ENCODE measurements around the gene LCE2D.
A peak's percentile ranks its signal among the peaks of the same experiment; 100 is the strongest.
"Not testable (repeated sequence)": the region's sequence is repeated elsewhere in the genome, so short reads cannot be mapped to it uniquely, and the experiment has no call there.

Gene LCE2D

GRCh38 chr1:152663098-152663497 is at the start of gene LCE2D:
LCE2D (plus strand) TSS chr1:152663380; CDS start chr1:152664106, 726 bp downstream.
- no peak for DNase-seq (ENCODE audit: low spot score)

DNA sequence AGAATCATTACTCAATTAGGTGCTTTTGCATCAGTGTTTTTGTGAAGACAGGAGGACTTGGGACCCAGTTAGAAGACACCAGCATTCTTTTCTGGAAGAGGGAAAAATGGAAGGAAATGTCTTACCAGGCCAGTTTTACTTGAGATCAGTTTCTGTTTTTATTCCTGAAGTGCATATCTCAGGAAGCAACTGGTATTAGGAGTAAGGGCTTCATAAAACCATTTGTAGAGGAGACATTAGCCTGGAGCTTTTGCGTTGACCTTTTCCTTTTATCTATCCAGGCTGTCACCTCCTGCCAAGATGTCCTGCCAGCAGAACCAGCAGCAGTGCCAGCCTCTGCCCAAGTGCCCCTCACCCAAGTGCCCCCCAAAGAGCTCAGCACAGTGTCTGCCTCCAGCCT is 49.7 kb upstream of the LCE2D start, which contains the start of gene LCE3B:
TSS of gene LCE3B (plus strand) at position 301 of the 400 bp plus-strand sequence. CDS start at position 301, 0 bp downstream.
- no peak for DNase-seq (ENCODE audit: low spot score)

- DNase-seq (ENCODE audit: low spot score), result peak; percentile 2
Measured at GRCh38 chr1:152621993-152622392, 41.2 kb upstream of the LCE2D start.

GRCh38 chr1:152622803-152623202 is 40.4 kb upstream of the LCE2D start, which contains the start of gene LCE3A:
LCE3A (minus strand) TSS chr1:152623103; CDS start chr1:152623103, 0 bp downstream.
- peak; percentile 2 for DNase-seq (ENCODE audit: low spot score)

GRCh38 chr1:152623203-152623844 is 39.9 kb upstream of the LCE2D start:
- DNase-seq (ENCODE audit: low spot score), result peak; percentile 16

DNA sequence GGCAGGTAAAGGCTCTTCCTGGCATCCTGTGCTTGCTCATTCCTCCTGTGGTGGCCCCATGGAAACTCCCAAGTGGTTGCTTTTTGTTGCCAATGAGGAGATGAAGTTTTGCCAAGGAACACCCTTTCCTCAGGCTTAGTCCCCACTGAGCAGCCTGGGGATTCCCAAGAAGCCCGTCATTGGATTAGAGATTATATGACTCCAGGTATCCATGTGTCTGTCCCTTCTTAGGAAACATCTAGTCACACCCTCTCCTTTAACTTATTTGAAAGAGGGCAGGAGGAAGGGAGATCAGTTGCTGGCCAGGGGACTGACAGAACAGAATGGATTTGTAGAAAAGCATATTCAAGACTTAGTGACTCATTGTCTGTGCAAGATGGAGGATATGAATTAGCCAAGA is 36.4 kb upstream of the LCE2D start:
- peak; percentile 0 for DNase-seq (ENCODE audit: low spot score)

DNA sequence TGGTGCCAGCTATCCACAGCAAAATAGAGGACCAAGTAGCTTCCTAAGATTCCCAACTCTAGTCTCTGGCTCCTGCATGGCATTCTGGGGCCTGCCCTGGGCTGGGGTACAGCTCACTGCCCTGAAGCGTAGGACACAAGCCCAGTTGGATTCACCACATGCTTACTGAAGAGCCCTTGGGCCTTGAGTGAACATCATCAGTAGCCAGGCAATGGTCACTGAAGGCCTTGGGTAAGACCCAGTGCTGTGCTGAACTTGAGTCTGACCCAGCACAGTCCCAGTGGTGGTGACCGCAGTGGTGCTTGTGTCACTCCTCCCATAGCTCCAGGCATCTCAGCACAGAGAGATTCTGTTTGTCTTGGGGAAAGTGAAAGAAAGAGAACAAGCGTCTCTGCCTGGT is 32.6 kb upstream of the LCE2D start:
- DNase-seq (ENCODE audit: low spot score), result peak; percentile 0

- DNase-seq (ENCODE audit: low spot score), result no peak
Measured at GRCh38 chr1:152640351-152640750, 22.8 kb upstream of the LCE2D start.

DNA sequence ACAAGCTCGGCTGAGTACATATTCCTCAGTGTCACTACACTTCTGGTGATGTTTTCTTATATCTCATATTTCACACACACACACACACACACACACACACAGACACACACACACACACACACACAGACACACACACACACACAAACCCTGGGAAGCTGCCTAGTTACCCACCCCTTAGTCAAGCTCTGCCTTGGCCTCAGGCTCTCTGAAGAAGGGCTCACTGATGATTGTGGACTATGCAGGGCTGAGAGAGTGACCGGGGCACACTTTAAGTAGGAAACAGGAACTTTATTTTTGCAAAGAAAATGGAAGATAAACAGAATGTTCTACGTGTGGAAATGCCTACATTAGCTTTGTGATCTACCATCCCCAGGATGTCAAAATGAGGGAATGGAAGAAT is 19.2 kb upstream of the LCE2D start:
- no peak for DNase-seq (ENCODE audit: low spot score)

- DNase-seq (ENCODE audit: low spot score), result no peak
Measured at GRCh38 chr1:152645146-152645545, 18.0 kb upstream of the LCE2D start.

- no peak for DNase-seq (ENCODE audit: low spot score)
Measured at GRCh38 chr1:152646656-152647055, 16.5 kb upstream of the LCE2D start.

GRCh38 chr1:152654110-152654509 is 9.1 kb upstream of the LCE2D start:
- peak; percentile 74 for DNase-seq (ENCODE audit: low spot score)

DNA sequence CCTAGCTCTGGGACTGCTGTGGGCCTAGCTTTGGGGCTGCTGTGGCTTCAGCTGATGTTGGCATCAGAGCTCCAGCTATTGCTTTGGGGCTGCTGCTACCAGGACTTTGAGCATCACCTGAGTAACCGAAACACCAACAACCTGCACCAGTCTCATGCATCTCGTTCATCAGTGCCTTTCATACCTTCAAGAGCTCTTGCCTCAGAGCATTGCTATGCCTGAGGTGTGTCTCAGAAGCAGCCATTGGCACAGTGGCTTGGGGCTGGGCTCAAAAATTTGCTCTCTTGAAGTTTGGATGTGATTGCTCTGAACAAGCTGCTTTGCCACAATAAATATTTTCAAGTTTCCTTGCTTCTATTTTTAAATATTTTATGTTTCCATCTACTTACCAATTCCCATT is 6.7 kb upstream of the LCE2D start:
- no peak for DNase-seq (ENCODE audit: low spot score)

DNA sequence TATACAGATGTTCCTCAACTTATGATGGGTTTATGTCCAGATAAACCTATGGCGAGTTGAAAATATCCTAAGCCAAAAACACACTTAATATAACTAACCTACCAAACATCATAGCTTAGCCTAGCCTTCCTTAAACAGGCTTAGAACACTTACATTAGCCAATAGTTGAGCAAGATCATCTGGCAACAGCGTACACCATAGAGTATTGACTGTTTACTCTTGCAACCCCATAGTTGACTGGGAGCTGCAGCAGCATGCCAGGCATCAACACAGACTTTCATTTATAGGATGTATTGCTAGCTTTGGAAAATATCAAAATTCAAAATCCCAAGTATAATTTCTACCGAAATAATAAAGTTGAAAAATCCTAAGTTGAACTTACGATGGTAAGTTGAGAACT is 5.5 kb upstream of the LCE2D start:
- DNase-seq (ENCODE audit: low spot score), result no peak

DNA sequence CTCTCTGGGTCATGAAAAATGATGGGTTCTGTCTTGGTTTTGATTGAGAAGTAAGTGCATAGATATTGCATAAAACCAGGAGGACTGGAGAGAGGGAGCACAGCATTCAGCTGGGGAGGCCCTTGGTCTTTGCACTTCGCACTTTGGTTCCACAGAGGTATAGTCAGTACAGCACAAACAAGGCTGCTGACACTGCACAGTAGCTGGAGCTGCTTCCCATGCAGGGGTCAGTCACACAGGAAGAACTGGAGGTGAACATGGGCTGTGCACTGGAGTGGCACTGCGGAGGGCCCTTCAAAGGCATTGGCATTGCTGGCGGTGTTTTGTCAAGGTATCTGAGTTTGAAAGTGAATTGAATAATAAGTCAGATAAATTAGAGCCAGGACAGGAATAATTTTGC is 4.5 kb upstream of the LCE2D start:
- no peak for DNase-seq (ENCODE audit: low spot score)

GRCh38 chr1:152666171-152666570 is 3.0 kb downstream of the LCE2D start:
- not testable (repeated sequence) for DNase-seq (ENCODE audit: low spot score)

GRCh38 chr1:152667648-152668047 is 4.5 kb downstream of the LCE2D start:
- DNase-seq (ENCODE audit: low spot score), result no peak

DNA sequence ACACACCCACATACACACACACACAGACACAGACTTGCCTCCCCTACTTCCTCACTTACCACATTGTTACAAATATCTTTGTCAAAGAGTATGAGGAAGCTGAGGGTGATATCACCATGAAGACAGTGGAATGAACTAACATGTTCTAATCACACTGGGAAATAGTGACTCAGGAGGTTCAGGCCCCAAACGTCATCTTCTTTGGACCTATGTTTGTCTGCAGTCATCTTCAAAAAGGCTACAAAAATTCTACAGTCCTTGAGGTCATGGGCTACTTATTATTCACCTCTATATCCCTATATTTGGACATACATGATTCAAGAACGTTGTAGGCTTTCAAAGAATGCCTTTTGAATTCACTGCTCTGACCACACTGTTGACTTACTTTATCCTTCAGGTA is 9.8 kb downstream of the LCE2D start:
- DNase-seq (ENCODE audit: low spot score), result no peak

GRCh38 chr1:152674983-152675382 is 11.8 kb downstream of the LCE2D start, which contains the start of gene LCE2C:
LCE2C (plus strand) TSS chr1:152675279; CDS start chr1:152676016, 737 bp downstream.
- DNase-seq (ENCODE audit: low spot score), result not testable (repeated sequence)

GRCh38 chr1:152679459-152679858 is 16.3 kb downstream of the LCE2D start:
- no peak for DNase-seq (ENCODE audit: low spot score)

DNA sequence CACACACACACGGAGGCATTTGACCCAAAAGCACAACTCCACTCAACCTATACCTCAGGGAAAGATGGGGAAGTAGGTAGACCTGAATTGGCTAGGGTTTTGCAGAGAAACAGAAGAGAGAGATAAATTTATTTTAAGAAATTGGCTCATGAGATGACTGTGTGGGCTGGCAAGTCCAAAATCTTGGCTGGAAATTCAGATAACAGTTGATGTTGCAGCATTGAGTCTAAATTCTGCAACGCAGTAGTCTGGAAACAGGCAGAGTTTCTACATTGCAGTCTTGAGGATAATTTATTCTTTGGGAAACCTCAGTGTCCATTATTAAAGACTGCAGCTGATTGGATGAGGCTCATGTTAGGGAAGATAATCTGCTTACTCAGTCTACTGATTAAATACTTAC is 18.4 kb downstream of the LCE2D start:
- DNase-seq (ENCODE audit: low spot score), result no peak

- DNase-seq (ENCODE audit: low spot score), result no peak
Measured at GRCh38 chr1:152683846-152684245, 20.7 kb downstream of the LCE2D start.

GRCh38 chr1:152685823-152686222 is 22.6 kb downstream of the LCE2D start, which contains the start of gene LCE2B:
LCE2B (plus strand) TSS chr1:152686123; CDS start chr1:152686844, 721 bp downstream.
- DNase-seq (ENCODE audit: low spot score), result not testable (repeated sequence)
